NCI-H2081 (cell line): ENCODE measurements around the gene ST14.
"Not testable (repeated sequence)": the region's sequence is repeated elsewhere in the genome, so short reads cannot be mapped to it uniquely, and the experiment has no call there.

ENCODE experiments used
- DNase-seq, 2 experiments: peaks; one replicate each; lab custom pipeline; 2025; lab: John Stamatoyannopoulos, UW

ST14 gene

DNA sequence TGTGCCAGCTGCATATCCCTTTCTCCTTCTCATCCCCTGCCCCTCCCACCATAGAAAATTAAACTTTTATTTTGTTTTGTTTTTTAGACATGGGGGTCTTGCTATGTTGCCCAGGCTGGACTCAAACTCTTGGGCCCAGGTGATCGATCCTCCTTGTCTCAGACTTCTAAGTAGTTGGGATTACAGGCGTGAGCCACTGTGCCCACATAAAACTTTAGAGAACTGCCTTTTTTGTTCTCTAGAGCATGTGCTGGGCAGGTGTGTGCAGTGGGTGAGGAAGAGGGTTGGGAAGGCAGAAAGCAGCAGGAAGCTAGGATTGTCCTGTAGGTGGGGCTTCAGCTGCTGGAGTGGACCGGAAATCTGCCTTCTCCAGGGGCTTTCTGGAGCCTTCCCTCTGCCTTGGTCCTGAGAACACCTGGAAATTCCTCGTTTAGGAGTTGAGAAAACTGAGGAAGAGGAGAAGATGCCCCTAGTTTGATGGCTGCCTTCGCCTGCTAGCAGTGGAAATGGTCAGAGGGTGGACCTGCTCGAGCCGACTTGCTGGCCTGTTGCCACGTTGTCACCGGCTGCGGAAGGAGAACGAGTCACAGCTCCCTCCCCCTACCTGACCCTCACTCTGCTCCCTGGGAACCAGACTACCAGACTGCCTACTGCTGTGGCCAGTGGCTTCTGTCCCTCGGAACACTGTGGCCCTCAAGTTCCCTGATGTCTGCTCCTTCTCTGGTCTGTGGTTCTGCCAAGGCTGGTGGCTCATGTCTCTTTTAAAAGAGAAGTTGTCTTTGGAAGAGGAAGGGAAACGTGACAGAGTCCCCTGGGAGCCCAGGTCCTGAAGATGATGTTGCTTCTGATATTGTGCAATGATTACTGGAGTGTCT, 4.0 kb downstream of the ST14 start:
- DNase-seq = peak in 1 of 2 experiments; percentile 43

DNA sequence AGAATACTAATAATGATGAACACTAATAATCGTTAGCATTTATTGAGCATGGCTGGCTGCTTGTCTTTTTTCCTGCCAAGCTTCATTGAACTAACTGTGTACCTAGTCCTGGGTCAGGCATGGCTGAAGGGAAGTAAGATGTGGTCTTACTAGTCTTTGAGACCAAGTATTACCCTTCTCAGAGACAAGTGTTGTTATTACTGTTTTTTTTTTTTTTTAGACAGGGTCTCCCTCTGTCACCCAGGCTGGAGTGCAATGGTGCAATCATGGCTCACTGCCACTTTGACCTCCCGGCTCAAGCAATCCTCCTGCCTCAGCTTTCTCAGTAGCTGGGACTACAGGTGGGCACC, 4.6 kb downstream of the ST14 start:
- no peak for DNase-seq

DNA sequence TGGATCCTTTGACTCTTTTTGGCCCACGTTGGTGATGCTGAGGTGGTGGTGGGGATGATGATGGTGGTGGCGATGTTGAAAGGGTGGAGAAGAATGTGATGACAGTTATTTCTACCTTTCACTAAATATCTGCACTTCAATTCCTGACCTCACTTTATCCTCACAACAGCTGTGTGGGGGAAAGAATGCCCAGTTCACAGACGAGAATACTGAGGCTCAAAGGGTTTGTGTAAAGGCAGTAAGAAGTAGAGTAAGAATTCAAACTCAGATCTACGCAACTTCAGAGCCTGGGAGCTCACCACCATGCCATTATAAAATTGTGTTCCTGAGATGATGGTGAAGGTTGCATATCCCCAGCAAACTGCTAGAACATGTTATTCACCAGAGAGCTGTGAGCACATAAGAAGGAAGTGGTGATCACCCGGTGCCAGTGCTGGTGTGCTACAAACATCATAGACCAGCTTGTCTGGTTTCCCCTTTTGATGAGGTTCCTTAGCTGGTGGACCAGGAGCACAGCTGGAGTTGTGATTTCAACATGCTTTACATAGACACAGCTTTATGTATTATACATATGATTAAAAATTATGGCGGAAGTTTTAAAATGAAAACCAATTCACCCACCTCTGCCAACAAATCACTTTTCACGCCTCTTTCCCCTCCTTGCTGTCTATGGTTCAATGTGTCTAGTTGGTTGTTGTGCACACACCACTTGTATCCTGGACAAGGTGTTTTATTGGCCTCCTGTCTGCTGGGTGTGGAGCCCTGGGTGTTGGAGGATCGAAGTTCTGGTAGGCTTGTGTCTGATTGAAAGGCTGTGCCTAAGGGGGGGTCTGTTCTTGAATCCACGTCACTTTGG, 6.2 kb downstream of the ST14 start:
- no peak for DNase-seq

DNA sequence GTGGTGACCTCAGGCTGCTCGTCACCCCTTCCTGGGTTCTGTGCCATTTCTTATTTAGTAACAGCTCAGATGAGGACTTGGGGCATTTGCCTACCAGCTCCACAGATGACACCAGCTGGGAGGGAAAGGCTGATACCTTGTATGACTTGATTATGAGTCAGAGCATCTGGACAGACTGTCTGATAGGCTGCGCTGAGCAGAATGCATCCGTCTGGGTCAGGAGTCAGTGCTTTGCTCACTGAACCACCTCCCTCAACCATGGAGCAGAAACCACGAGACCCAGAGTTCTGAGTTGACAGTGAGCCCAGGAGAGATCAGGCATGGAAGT, 6.8 kb downstream of the ST14 start:
- DNase-seq = no peak

DNA sequence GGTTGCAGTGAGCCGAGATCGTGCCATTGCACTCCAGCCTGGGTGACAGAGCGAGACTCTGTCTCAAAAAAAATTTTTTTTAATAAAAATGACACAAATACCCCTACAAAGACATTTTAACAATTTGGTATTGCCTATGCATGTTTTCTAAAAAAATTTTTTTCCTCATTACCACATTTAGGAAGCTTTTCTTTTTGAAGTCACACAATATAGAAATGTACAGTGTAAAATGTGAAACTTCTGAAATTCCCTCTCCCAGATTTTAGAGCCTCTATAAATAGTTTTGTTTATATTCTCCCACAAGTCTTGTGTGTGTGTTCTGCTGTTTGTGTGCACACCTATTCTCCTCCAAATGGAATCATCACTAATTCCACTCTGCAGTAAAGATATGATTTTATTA, 7.6 kb downstream of the ST14 start:
- no peak for DNase-seq

DNA sequence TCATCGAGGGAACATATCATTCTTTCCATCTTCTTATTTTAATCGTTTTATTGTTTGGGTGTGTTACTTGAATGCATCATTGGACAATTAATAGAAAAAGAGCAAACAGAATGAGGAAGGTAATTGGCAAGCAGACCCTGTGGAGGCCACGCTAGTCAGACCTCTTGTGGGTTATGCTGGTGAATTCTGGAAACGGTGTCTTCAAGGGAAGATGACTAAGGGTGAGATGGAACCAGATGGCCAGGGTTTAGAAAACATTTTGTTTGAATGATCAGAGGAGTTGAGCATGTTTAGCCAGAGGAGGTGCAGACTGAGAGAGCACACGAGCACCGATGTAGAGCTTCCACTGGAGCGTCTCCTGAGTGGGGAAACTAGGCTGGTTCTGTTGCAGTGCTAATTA, 8.5 kb downstream of the ST14 start:
- no peak for DNase-seq

DNA sequence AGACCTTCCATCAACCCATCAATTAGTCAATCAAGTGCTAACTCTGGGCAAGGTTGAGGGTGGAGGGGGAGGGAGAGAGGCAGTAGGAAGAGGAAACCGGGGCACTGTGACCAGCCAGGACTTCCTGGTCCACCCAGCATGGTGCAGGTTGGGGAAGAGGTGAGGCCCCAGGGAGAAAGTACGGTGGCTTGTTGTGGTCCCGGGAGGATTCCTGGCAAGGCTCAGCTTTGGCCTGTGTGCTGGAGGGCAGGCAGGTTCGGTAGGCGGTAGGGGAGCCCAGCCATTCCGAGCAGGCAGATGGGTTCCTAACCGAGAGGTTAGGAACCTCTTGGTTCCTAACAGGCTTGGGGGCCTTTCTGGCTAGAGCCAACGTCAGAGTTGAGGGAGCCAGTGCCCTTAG, 10.8 kb downstream of the ST14 start:
- DNase-seq = no peak

DNA sequence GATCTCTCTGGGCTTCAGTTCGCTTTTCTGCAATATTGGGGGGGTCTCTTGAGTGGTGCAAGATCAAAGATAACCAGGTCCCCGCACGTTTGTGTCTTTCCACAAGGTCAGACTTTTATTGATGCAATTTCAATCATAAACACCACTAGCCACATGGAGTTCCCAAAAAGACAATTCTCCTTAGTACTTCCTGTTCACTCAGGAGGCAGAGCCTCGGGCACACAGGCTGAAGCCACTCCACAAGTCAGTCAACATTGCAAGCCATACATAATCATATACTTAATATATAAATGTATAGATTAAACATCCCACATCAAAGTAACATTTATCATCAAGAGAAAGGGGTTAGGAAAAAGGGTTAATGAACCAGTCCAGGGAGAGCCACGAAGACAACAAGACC, 12.0 kb downstream of the ST14 start:
- DNase-seq = peak in 1 of 2 experiments; percentile 23

DNA sequence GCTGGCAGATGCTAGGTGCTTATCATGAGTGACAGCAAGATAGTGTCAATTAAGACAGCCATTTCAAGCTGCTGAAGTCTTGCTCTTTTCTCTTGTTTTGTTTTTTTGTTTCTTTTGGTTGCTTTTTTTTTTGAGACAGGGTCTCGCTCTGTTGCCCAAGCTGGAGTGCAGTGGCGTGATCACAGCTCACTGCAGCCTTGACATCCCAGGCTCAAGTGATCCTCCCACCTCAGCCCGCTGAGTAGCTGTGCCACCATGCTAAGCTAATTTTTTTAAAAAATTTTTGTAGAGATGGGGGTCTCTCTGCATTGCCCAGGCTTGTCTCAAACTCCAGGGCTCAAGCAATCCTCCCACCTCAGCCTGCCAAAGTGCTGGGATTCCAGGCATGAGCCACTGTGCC, 12.4 kb downstream of the ST14 start:
- not testable (repeated sequence) for DNase-seq

DNA sequence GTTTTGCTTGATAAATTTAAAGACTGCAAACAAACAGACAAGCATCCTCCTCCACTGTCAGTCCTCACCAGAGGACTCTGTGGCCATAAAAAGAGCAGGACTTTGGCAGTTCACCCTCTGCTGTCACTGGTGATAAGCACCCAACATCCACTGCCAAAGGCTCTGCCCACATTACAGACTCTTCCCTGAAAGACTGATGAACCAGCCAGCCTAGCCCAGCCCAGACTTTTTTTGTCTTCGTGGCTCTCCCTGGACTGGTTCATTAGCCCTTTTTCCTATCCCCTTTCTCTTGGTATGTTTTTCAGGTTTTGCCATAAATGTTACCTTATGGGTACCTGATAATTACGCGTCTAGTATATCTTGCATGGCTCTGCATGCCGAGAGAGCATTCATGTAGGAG, 15.1 kb downstream of the ST14 start:
- DNase-seq = no peak

DNA sequence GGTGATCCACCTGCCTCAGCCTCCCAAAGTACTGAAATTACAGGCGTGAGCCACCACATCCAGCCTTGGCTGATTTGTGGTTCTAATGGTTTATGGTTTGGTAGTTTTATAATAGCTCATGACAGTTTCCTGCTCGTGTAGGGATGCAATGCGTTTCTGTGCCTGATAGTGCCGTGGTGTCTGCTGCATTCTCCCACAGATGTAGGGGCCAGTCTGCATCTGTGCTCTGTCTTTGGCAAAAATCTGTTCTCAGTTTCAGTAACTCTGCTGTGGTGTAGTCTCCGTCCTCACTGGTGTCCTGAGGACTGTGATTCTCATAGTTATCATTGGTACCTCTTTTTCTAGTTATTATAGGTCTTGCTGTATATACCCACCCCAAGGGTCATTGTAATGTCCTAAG, 16.3 kb downstream of the ST14 start:
- no peak for DNase-seq

DNA sequence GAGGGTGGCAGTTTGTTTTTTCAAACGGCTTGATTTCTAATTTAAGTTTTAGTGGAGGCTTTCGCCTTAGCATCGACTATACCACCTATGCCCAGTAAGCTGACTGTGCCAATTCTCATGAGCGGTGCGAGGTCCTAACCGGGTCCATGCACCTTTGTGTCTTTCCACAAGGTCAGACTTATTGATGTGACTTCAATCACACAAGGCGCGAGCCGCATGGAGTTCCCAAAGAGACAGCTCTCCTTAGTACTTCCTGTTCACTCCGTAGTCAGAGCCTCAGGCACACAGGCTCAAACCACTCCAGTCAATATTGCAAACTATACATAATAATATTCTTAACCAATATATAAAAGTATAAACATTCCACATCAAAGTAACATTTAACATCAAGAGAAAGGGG, 18.2 kb downstream of the ST14 start:
- peak in 1 of 2 experiments; percentile 24 for DNase-seq

DNA sequence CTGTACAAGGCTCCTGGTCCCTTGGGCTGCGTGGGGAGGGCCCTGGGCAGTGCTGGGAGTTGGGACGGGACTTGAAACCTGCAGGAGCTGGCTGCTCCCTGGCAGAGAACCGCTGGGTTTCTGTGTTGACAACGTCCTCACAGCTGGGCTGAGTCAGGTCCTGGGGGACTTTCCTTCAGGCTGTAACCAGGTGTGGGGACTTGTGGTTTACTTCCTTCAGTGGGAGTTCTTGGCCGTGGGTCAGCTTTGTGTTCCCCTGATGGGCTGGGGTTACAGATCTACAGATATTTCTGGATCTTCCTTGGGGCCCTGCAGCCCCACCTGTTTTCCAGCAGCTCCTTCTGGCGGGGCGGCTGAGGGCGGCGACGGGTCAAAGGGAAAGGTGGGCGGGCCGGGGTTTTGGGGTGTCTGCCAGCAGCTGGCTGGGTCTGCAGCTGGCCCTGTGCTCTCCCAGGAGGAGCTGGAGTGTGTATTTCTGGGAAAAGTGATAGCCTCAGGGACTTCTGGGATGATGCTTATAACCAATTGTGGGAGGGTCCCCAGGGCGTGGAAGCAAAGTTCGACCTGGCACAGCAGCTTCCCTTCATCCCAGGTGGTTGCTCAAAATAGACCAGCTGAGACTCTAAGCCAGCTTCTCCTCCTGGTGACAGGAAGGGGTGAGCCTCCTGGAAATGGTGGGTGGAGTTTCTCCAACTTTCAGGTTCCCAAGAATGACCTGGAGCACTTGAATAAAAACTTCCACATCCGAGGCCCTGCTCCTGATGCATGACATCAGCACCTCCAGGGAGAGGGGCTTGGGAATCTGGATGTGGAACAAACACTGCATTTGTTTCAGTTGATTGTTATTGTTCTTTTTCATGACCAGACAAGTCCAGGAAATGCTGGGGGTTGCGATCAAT, 19.1 kb downstream of the ST14 start:
- peak; percentile 23 to 76 for DNase-seq

DNA sequence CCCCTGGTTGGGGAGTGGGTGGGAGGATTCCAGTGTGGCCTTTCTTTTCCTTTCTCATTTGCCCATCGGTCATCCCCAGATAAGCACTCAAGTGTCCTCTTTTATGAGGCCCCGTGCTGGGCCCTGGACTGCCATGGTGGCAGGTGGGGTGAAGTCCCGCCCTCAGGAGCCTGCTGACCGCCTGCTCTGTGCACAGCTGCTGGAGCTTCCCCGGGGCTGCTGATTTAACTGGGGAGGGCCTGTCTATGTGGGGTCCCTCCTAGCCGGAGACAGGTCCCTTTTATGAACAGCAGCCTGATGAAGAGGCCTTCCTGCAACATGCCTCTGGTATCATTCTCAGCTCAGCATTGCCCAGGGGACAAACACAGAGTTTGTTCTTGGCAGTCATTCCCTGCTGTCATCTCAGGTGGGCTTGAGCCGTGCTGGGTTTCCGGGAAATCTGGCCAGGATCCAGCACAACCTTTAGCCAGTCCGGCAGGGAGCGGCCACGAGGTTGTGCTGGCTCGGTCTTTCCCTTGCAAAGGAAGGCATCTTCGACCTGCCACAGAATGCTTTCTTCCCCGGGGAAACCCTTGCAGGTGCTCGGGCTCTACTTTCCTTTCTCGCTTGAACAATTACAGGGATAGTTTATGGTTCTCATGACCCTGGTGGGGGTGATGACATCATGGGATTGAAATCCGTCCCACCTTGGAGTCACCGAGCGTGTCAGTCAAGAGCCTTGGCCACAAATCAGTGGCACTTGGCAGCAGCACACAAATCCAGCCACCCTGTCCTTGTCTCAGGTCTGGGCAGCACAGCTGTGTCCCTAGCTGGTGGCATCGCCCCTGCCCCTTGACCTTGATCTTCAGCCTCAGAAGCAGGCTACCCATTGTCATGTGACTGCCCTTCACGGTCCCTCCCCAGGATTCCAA, 20.1 kb downstream of the ST14 start:
- peak; percentile 44 to 74 for DNase-seq

DNA sequence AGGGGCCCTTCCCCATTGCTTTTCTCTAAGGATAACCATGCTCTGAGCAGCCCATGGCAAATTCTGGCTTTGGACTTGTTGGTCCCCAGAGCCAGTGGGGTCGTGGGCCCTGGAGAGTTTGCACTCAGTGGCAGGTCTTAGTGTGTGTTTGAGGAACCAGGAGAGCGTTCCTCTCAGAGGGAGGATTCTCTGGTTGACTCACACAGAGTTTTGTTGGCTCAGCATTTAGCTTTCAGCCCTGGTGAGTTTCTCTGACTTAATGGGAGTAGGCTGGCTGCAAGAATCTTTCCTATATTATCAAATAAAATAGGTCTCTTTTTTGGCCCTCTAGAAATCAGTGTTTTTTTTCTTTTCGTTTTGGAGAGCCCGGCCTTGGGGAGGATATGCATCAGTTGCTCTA, 20.9 kb downstream of the ST14 start:
- DNase-seq = peak in 1 of 2 experiments; percentile 36

DNA sequence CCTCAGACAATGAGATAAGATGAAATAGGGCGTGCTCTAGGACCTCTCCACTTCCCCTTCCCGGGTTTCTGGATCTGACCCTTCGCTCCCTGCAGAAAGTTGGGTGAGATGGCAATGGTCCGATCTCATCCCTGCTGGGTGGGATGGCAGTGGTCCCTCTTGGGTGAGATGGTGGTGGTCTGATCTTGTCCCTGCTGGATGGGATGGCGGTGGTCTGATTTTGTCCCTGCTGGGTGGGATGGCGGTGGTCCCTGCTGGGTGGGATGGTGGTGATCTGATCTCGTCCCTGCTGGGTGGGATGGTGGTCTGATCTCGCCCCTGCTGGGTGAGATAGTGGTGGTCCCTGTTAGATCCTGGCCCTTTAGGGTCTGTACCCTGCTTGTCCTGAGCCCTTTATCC, 21.3 kb downstream of the ST14 start:
- DNase-seq = no peak

DNA sequence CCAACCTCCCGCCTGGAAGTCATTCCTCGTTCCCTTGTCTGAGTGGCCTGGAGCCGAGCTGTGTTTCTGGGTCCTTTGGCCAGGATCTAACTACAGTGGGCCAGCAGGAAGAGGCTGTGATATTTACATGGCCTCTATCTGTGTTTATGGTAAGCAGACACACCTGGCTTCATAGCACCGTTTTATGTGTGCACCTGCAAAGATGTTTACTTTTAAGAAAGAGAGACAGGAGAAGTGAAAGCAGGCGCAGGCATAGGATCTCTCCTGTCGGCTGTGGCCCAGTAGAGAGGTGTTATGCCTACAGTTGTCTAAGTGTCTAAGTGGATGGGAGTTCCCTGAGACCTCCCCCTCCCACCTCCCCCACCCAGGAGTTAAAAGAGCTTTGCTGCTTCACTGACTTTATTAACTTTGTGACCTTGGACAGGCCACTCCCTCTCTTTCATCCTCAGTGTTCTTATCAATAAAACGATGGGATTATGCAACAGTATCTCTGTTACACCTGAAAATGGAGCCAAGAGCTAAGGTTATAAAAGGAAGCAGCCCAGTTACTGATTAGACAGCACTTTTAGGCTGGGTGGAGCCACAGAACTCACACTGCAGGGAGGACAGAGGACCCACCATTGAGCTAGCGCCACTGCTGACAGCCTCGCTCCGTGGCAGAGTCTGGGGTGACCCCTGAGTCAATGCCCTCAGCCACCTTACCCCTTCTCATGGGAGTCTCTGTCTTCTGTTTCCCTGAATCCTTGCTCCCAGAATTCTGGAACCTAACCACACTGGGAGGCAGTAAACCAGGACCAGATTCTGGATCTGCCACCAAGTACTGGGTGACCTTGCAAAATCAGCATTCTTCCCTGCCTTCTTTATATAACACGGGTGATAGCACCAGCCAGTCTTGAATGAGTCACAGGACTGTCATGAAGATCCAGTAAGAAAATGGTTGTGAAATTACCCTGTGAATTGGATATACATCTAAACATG, 22.0 kb downstream of the ST14 start:
- peak; percentile 71 to 91 for DNase-seq

DNA sequence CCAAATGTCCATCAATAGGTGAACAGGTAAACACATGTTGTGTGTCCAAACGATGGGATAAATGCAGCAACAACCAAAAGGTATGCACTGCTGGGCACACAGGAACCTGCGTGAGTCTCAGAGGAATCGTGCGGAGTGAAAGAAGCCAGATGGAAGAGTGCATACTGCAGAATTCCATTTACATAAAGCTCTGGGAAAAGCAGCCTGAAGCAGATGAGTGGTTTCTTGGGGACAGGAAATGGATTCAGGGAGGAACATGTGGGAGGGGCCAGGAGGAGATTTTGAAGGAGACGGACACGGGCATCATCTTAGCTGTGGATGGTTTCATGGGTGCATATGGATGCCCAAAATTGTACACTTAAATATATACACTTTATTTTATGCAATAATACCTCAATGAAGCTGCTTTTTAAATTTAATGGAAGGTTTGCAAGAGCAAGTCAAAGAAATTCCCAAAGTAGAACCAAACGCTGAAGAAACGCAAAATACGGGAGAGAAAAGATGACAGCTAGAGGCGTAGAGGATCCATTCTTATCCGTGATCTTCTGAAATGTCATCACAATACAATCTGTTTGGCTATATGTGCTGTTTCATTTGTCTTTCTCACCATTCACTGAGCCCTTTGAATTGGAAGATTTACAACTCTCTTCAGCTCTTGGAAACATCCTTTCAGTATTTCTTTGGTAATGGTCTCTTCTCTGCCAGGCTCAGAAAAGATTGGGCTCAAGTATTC, 24.5 kb downstream of the ST14 start:
- DNase-seq = no peak

DNA sequence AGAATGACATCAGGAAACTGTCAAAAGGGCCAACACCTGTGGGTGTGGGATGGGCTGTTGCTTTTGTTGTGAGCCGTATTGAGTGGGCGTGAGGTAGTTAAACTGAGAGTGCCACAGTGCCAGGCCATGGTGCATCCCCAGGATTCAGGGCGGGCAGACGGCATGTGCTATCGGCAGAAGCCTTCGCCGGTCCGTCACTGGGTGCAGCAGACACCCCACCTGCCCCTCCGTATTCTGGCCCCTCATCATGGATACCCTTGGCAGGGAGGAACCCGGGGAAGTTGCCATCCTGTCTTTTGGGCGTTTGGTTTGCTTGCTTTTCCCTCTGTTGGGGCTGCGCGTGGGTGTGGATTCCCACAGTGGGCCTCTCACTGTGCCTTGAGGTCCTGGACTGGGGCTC, 27.5 kb downstream of the ST14 start:
- DNase-seq = no peak
